GM12892 (cell line): Measurements from ENCODE around the gene CYTH4.
"Not testable (repeated sequence)": the region's sequence is repeated elsewhere in the genome, so short reads cannot be mapped to it uniquely, and the experiment has no call there.

Experiments used
- POLR2AphosphoS5 ChIP-seq: IDR thresholded peaks from 2 replicates; pipeline ENCODE4 v1.6.1; 2011; ENCODE audit warnings: low read depth, low read length, control low read depth
- TAF1 ChIP-seq: IDR thresholded peaks from 2 replicates; pipeline ENCODE4 v1.6.1; 2011; ENCODE audit warnings: low read depth, mild to moderate bottlenecking, control low read depth, low read length, borderline replicate concordance

DNA sequence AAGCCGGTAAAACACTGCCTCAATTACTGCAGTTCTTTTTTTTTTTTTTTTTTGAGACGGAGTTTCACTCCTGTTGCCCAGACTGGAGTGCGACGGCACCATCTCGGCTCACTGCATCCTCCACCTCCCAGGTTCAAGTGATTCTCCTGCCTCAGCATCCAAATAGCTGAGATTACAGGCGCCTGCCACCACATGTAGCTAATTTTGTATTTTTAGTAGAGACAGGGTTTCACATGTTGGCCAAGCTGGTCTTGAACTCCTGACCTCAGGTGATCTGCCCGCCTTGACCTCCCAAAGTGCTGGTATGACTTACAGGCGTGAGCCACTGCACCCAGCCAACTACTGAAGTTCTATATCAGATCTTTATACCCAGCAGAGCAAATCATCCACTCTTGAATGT lies 30.5 kb upstream of the CYTH4 start:
- TF ChIP-seq POLR2AphosphoS5, TAF1: not testable (repeated sequence)
